HG02798 (cell line): ENCODE results near the gene FSIP1.
"Not testable (repeated sequence)": the region's sequence is repeated elsewhere in the genome, so short reads cannot be mapped to it uniquely, and the experiment has no call there.

Source experiments
- ATAC-seq: cut with Tn5 transposase; IDR thresholded peaks from one replicate; pipeline ENCODE4 v1.9.1; 2021; ENCODE audit warnings: mild to moderate bottlenecking; ENCODE audit not compliant: unreplicated experiment, poor library complexity

Gene FSIP1

DNA sequence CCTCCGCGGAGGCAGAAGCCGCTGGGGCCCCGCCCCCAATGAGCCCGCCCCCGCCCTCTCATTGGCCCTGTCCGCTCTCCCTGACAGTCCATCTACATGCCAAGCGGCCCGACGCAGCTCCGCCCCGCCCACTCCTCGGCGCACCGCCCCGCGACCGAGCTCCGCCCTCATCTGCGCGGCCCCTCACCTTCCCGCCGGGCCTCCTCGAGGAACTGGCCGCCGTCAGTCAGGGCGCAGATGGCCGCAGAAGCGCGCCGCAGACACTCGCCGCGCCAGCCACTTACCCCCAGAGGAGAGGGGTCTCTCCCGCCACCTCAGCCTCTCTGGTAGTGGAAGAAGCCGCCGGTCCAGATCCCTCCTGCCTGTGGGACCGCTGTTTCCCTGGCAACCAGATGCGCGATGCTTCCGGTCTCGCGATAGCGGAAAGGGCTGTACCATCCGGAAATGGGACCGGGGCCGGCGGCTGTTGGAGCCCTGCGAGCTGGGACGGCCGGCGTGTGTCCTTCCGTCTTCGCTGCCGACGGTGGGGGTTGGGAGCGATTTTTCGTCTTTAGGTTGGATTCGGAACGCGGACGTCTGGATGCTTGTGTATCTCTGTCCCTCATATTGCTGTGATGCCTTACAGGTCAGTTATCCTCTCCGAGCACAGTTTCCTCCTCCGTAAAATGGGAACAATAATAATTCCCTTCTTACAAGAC is at the start of gene FSIP1:
TSS of gene FSIP1 (minus strand) at position 401 of the 698 bp plus-strand sequence. CDS start 6,317 bp downstream, outside the sequence.
- peak; percentile 98 for ATAC-seq

DNA sequence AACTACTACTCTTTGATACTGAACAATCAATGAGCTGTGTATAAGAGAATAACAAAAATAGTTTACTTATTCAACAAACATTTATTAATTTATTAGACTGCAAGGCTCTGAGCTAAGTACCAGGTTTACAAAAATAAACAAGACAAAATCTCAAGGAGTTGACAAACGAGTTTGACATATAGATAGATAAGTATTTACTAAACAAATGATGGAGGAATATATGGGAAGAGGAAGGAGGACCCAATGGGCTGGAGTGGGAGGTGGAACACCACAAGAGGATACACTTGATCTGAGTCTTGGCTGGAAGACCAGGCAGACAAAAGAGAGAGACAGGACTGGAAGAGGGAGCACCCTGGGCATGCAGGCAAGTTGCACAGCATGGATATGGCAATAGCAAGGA is 47.5 kb upstream of the FSIP1 start:
- no peak for ATAC-seq

GRCh38 chr15:39828374-39828931 is 45.8 kb upstream of the FSIP1 start:
- no peak for ATAC-seq

DNA sequence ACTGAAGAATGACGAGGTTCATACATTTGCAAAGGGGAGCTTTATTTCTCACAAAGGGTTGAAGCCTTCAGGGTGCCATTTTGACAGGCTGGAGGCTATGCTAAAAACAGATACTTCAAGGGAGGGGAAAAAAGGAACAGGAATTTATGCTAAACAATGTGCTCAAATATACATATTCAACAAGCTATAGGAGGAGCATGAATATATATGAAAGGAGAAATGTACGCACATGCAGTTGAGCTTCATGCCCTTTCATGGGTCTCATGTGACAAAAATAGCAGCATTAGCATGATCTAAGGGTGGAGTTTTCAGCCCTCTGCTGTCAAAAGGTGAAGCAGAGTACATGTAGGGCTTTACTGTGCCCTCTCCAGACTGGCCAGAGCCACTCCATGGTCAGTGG is 44.3 kb upstream of the FSIP1 start:
- ATAC-seq = no peak

- no peak for ATAC-seq
Measured at GRCh38 chr15:39823634-39824033, 41.0 kb upstream of the FSIP1 start.

DNA sequence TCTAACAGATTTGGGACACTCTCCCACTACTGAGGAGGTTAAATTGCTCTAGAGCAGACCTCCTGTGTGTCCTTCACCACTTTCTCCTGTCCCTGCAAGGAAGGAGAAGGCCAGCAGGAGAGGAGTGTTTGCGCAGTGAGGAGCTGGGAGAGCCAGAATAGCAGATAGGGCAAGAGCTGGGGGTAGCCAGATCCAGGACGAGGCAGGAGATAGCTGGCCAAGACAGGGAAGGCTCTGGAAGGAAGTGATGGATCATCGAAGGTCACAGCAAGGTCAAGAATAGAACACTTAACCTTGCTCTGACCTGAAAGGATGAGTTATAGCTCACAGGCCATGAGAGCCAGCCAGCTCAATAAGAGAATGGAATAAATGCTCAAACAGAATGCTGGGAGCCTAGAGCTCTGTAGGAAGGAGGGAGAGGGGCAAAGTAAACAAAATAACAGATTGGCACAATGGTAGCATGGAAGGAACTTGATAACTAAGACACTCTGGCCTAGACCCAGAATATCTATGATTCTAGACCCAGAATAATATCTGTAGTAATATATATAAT is 37.5 kb upstream of the FSIP1 start:
- no peak for ATAC-seq

DNA sequence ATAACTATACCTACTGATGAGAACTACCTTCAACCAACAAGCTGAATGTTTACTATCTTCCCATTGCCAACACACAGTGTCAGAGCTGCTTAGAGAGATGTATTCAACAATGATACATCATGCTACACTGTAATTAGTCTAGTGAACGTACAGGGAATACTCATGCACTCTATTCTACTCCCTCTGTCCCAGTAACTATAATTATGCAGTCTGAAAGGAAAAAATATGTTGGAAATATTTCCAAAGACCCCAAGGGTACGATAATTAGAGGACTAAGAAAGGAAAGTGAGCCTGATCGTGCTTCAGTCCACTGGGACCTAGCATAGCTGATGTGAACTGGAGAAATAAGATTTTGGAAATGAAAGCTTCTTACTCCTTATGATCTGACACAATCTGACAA is 36.9 kb upstream of the FSIP1 start:
- ATAC-seq = no peak

DNA sequence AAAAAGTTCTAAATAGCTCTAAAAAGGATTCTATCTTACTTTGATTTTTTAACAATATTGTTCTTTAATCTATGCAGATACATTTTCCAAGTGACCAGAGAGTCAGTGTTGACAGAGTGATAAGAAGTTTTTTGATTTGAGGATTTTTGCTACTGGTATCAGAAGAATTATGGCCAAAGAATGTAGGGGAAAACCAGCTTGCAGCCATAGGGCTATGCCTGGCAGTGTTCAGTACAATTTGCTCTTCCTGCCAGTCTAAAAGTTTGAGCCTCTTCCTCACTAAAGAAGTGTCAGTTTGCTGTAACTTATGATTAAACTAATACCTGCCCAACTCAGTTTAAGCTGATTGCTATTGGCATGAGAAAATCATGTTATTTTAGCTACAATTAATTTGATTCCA is 35.3 kb upstream of the FSIP1 start:
- no peak for ATAC-seq

GRCh38 chr15:39814489-39814888 is 31.8 kb upstream of the FSIP1 start:
- ATAC-seq = no peak

GRCh38 chr15:39812651-39813050 is 30.0 kb upstream of the FSIP1 start:
- not testable (repeated sequence) for ATAC-seq

GRCh38 chr15:39808909-39809308 is 26.3 kb upstream of the FSIP1 start:
- ATAC-seq = no peak

DNA sequence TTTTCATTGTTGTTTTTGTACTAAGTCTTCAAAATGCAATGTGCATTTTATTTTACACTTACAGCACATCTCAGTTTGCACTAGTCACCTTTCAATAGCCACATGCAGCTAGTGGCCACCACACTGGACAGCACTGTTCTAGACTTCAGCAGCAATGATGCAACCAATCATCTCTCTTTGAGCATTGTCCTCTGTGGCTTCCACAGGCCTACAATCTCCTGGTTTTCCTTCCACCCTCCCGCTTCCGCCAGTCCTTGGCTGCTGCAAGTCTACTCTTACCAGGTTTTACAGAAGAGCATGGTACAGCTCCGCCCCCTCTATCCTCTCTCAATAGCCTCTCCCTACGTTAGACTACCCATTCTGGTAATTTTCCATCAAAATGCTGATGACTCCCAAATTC is 25.1 kb upstream of the FSIP1 start:
- no peak for ATAC-seq

DNA sequence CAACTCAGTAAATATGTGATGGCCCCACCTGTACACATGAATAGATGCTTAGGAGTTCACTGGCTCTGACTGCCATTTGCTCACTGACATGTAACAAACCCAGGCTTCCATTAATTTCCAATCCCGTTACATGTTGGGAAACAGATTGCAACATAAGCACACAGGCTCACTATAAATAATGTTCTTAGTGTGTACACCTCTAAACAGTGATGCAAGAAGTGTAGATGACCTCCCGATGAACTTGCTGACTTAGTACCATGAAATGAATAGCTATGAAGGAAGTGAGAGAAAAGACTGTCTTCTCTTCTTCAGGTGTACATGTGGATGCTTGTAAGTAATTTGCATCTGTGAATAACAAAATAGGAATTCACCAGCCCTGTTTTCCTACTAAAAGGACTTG is 21.4 kb upstream of the FSIP1 start:
- no peak for ATAC-seq

DNA sequence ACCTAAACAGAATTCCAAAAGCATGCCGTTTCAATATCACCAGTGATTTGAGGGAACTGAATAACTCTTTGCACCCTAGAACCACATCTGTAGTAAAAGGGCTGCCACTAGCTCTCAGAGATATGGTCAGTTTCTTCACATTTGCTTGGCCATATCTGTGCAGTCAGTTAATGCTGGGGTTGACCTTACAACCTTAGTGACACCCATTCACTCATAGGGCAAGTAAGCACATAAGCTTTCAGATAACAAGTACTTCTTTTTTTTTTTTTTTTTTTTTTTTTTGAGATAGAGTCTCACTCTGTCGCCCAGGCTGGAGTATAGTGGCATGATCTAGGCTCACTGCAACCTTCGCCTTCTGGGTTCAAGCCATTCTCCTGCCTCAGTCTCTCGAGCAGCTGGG is 20.4 kb upstream of the FSIP1 start:
- ATAC-seq = no peak

DNA sequence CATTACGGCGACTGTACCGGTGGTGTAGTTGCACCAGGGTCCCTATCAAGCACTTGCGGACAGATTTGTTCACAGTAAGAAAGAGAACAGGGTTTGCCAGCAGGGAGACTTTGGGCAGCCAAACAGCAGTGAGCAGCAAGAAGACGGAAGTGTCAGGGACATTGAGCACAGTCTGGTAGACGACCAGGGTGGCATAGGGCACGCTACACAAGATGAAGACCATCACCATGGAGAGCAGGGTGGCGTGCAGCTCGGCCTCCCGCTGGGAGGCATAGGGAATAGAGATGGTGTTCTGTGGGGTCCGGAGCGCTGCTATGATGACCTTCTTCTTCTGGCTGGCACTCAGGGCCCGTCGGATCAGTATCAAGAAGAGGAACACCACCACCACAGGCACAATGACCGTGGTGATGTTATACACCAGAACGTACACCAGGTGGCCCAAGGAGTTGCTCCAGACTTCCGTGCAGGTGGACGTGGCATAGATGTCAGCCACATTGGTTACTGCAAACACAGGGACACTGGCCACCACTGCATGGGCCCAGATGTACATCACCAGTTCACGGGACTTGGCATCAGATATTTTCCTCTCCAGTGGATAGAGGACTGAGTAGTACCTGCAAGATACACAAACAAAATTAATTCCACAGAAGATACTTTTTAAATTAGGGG is 19.1 kb upstream of the FSIP1 start:
- ATAC-seq = peak; percentile 78

GRCh38 chr15:39799552-39800011 is 16.9 kb upstream of the FSIP1 start:
- ATAC-seq = no peak

DNA sequence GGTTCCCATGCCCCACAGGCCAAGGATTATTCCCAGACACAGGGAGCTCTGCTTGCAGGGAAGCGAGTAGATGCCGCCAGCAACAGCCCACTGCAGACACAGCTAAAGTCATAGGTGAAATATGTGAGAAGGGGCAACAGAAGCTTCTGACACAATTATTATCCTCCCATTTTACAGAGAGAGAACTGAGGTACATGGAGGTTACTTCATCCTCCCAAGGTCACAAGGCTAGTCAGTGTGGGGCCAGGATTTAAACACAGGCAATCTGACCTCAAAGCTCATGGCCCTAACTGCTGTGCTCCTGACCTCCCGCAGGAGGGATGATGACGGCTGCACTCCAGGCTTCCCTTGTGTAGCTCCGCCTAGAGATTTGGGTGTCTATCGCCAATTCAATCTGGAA is 15.7 kb upstream of the FSIP1 start:
- ATAC-seq = no peak

DNA sequence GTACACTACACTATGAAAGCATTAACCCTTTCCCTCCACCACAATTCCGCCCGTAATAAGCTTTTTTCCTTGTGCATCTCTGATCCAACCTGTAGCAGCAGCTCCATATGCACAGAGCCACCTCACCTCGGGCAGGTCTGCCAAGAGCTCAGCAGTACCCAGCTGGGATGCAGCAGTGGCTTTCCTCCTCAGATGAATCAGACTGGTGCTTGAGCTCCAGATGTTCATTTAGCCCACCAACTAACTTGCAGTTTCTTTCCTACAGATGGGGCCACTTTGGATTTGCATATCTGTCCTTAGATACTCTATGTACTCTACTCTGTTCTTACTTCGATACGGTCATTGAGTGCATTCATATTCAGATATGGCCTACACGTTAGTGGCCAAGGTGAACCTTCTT is 14.8 kb upstream of the FSIP1 start:
- no peak for ATAC-seq

- ATAC-seq = no peak
Measured at GRCh38 chr15:39796601-39797000, 14.0 kb upstream of the FSIP1 start.

DNA sequence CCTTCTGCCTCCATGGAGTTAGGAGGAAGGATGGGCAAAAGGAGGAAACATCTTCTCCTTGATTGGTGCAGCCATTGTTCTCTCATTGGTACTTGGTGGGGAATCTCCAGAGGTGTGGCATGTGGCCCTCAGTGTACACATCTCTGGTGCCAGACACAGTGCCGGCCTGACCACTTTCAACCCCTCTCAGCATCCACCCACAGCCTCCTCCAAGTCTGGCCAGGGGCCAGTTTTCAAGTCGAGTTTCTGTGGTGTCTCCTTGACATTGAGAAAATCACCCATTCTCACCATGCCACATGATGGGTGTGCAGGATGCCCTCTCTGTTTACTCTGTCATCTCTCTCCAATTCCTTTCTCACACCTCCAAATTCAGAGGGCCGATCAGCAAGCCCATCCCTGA is 12.8 kb upstream of the FSIP1 start:
- ATAC-seq = no peak

DNA sequence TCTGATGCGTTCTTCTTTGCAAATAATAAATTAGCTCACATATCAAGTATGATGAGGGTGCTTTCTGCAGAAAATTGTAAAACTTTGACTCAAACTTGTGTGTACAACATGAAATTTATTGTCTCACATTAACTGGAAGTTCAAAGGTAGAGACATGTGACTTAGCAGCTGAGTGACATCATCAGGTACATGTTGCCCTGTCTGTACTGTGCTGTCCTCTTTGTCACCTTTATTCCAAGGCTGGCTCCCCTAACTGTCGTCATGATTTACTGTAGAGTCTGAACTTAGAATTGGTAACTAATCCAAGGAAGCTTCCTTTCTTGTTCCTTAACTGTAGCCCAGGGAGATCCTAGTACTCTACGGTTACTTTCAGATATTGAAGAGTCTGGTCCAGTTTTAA is 12.3 kb upstream of the FSIP1 start:
- ATAC-seq = no peak
